Measurements from ENCODE around the gene AASS. TPM values are rescaled to one million over a fixed set of nuclear protein-coding genes. Genes with fewer than 3 reads are reported as not detected.

AASS gene
- total RNA-seq, 4 donors from 2014 or later = 10.1 to 28.5 (median 24.3) TPM

- no peaks in the 10 kb centered on the region for H3K36me3 ChIP-seq
- no peak overlapping the region for H3K27ac ChIP-seq
- DNase-seq = no peak
- no peaks in the 10 kb centered on the region for H3K9me3 ChIP-seq
- H3K27me3 ChIP-seq = no peaks in the 10 kb centered on the region
- TF ChIP-seq CTCF (IDR thresholded peaks at IDR 0.05) (no peak), POLR2A (IDR thresholded peaks at IDR 0.05) (no peak)
- H3K4me3 ChIP-seq = no peak overlapping the region
- no peaks in the 10 kb centered on the region for H3K4me1 ChIP-seq
Observed at GRCh38 chr7:122145937-122146645, 2.0 kb upstream of the AASS start.

- no peak for TF ChIP-seq POLR2A (IDR thresholded peaks at IDR 0.05)
- no peak for TF ChIP-seq CTCF (IDR thresholded peaks at IDR 0.05)
- DNase-seq = peak in 2 of 3 donors; percentile 49 to 57
- Histone ChIP-seq H3K27ac (peak overlapping the region; percentile 79 to 94 (median 86)), H3K4me3 (peak overlapping the region; percentile 59 to 83 (median 72)), H3K4me1 (no peaks in the 10 kb centered on the region), H3K9me3 (no peaks in the 10 kb centered on the region), H3K27me3 (no peaks in the 10 kb centered on the region), H3K36me3 (no peaks in the 10 kb centered on the region)
Observed at GRCh38 chr7:122143376-122143750, 686 bp downstream of the AASS start.

- no peaks in the 10 kb centered on the region for H3K36me3 ChIP-seq
- no peak for TF ChIP-seq CTCF (IDR thresholded peaks at IDR 0.05)
- TF ChIP-seq POLR2A (IDR thresholded peaks at IDR 0.05) = no peak
- no peak for DNase-seq
- H3K4me3 ChIP-seq = no peak overlapping the region
- no peaks in the 10 kb centered on the region for H3K27me3 ChIP-seq
- H3K27ac ChIP-seq = no peak overlapping the region
- no peaks in the 10 kb centered on the region for H3K9me3 ChIP-seq
- peaks cover 0 to 12% (median 0%) of the 10 kb centered on the region in 4 donors for H3K4me1 ChIP-seq
Observed at GRCh38 chr7:122140918-122141317, 3.1 kb downstream of the AASS start.

- H3K36me3 ChIP-seq = no peaks in the 10 kb centered on the region
- H3K9me3 ChIP-seq = no peaks in the 10 kb centered on the region
- peaks cover 0 to 12% (median 0%) of the 10 kb centered on the region in 4 donors for H3K4me1 ChIP-seq
- DNase-seq = no peak
- TF ChIP-seq CTCF (IDR thresholded peaks at IDR 0.05) = no peak
- no peak for TF ChIP-seq POLR2A (IDR thresholded peaks at IDR 0.05)
- peak overlapping the region in 3 of 4 donors; percentile 0 to 22 (median 4) for H3K4me3 ChIP-seq
- H3K27me3 ChIP-seq = no peaks in the 10 kb centered on the region
- H3K27ac ChIP-seq = no peak overlapping the region
Observed at GRCh38 chr7:122137251-122138077, 6.6 kb downstream of the AASS start.

GRCh38 chr7:122136639-122137245, 7.3 kb downstream of the AASS start:
- DNase-seq = no peak

More at GRCh38 chr7:122136639-122137245, 7.3 kb downstream of the AASS start:
- Histone ChIP-seq H3K4me3 (peak overlapping the region in 3 of 4 donors; percentile 0 to 22 (median 4)), H3K36me3 (no peaks in the 10 kb centered on the region), H3K27ac (no peak overlapping the region), H3K4me1 (peaks cover 0 to 12% (median 0%) of the 10 kb centered on the region in 4 donors), H3K27me3 (no peaks in the 10 kb centered on the region), H3K9me3 (no peaks in the 10 kb centered on the region)
- TF ChIP-seq POLR2A (IDR thresholded peaks at IDR 0.05) = no peak
- TF ChIP-seq CTCF (IDR thresholded peaks at IDR 0.05) = no peak
